ENCODE measurements around the gene SUB1. TPM values are rescaled to one million over a fixed set of nuclear protein-coding genes. Genes with fewer than 3 reads are reported as not detected.

SUB1 gene
- total RNA-seq, 1 experiment from 2014 or later = 269 TPM

- Mint-ChIP-seq H3K27me3 (ENCODE audit: insufficient read depth, unreplicated experiment) (no peaks in the 10 kb centered on the region), H3K4me1 (ENCODE audit: insufficient read depth, unreplicated experiment) (peaks cover 13% of the 10 kb centered on the region), H3K36me3 (ENCODE audit: insufficient read depth, unreplicated experiment) (peaks cover 97% of the 10 kb centered on the region), H3K27ac (ENCODE audit: low read depth, unreplicated experiment) (no peak overlapping the region), H3K9me3 (ENCODE audit: unreplicated experiment) (no peaks in the 10 kb centered on the region), H3K4me3 (ENCODE audit: unreplicated experiment) (no peak overlapping the region)
- no peak for TF ChIP-seq CTCF (IDR thresholded peaks at IDR 0.05; ENCODE audit: unreplicated experiment)
- intact Hi-C loops (cut with micrococcal nuclease) = no loop called here
- DNase-seq (ENCODE audit: unreplicated experiment) = no peak
- no TSS peak for BruUV-seq (replicated peaks)
- POLR2A ChIA-PET = interaction anchor here (0.7 to 1.8 kb wide), 2 partner anchors 12 to 312 kb away, joined by 3 read pairs; no protein-coding TSS in a partner anchor
- CTCF ChIA-PET = interaction anchor here (0.6 to 3.0 kb wide), 4 partner anchors 10 to 578 kb away, joined by 3 to 12 read pairs (median 4); no protein-coding TSS in a partner anchor
These were observed 16.4 kb downstream of the SUB1 start for GRCh38 chr5:32601623-32602295.

DNA sequence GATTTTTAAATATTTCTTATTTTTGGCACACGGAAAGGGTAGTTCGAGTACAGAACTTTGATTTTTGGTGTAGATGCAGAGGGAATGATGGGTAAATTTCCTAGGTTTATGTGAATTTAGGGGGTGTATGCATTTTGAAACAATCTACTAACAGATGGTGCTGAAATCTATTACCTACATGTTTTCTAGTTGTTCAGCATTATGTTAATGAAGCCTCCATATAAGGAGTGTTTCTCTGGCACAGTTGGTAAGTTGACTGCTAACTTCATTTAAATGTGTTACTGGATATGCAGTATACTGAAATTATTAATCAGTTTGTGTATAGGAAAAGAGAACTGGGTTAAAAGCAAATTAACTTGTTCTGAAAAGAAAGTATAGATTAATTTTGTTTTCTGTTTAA lies 17.5 kb downstream of the SUB1 start:
- no peak overlapping the region for H3K27ac Mint-ChIP-seq (ENCODE audit: low read depth, unreplicated experiment)
- H3K4me3 Mint-ChIP-seq (ENCODE audit: unreplicated experiment) = no peak overlapping the region
- peaks cover 97% of the 10 kb centered on the region for H3K36me3 Mint-ChIP-seq (ENCODE audit: insufficient read depth, unreplicated experiment)
- no peaks in the 10 kb centered on the region for H3K27me3 Mint-ChIP-seq (ENCODE audit: insufficient read depth, unreplicated experiment)
- ChIA-PET POLR2A (no interaction called here), CTCF (interaction anchor here (0.6 to 3.0 kb wide), 3 partner anchors 9 to 114 kb away, joined by 4 to 12 read pairs (median 4); no protein-coding TSS in a partner anchor)
- H3K4me1 Mint-ChIP-seq (ENCODE audit: insufficient read depth, unreplicated experiment) = peaks cover 12% of the 10 kb centered on the region
- intact Hi-C loops (cut with micrococcal nuclease) = no loop called here
- DNase-seq (ENCODE audit: unreplicated experiment) = no peak
- BruUV-seq (replicated peaks) = no TSS peak
- TF ChIP-seq CTCF (IDR thresholded peaks at IDR 0.05; ENCODE audit: unreplicated experiment) = no peak
- no peaks in the 10 kb centered on the region for H3K9me3 Mint-ChIP-seq (ENCODE audit: unreplicated experiment)

GRCh38 chr5:32604800-32605765 lies 19.7 kb downstream of the SUB1 start:
- Mint-ChIP-seq H3K27me3 (ENCODE audit: insufficient read depth, unreplicated experiment) (no peaks in the 10 kb centered on the region), H3K9me3 (ENCODE audit: unreplicated experiment) (no peaks in the 10 kb centered on the region), H3K36me3 (ENCODE audit: insufficient read depth, unreplicated experiment) (peaks cover 82% of the 10 kb centered on the region), H3K27ac (ENCODE audit: low read depth, unreplicated experiment) (no peak overlapping the region), H3K4me1 (ENCODE audit: insufficient read depth, unreplicated experiment) (peaks cover 3% of the 10 kb centered on the region), H3K4me3 (ENCODE audit: unreplicated experiment) (no peak overlapping the region)
- intact Hi-C loops (cut with micrococcal nuclease) = no loop called here
- no peak for TF ChIP-seq CTCF (IDR thresholded peaks at IDR 0.05; ENCODE audit: unreplicated experiment)
- no peak for DNase-seq (ENCODE audit: unreplicated experiment)
- BruUV-seq (replicated peaks) = no TSS peak
- ChIA-PET CTCF (no interaction called here), POLR2A (no interaction called here)

GRCh38 chr5:32605766-32606152 lies 20.4 kb downstream of the SUB1 start:
- ChIA-PET CTCF (no interaction called here), POLR2A (no interaction called here)
- Mint-ChIP-seq H3K27me3 (ENCODE audit: insufficient read depth, unreplicated experiment) (no peaks in the 10 kb centered on the region), H3K9me3 (ENCODE audit: unreplicated experiment) (no peaks in the 10 kb centered on the region), H3K4me3 (ENCODE audit: unreplicated experiment) (no peak overlapping the region), H3K36me3 (ENCODE audit: insufficient read depth, unreplicated experiment) (peaks cover 75% of the 10 kb centered on the region), H3K27ac (ENCODE audit: low read depth, unreplicated experiment) (no peak overlapping the region), H3K4me1 (ENCODE audit: insufficient read depth, unreplicated experiment) (no peaks in the 10 kb centered on the region)
- no peak for DNase-seq (ENCODE audit: unreplicated experiment)
- no peak for TF ChIP-seq CTCF (IDR thresholded peaks at IDR 0.05; ENCODE audit: unreplicated experiment)
- no TSS peak for BruUV-seq (replicated peaks)
- intact Hi-C loops (cut with micrococcal nuclease) = no loop called here
